PC-3 (cell line): ENCODE data around the gene ITGB1.

Experiments used
- EZH2phosphoT487 ChIP-seq: fragments of 300-600 bp; sonication (generic); IDR thresholded peaks from 2 replicates; pipeline ENCODE4 v1.6.1; 2018; ENCODE audit warnings: mild to moderate bottlenecking, antibody characterized with exemption, low read length, borderline replicate concordance
- TF ChIP-seq, protein P1 (sequence below): fragments of 300-600 bp; sonication (generic); conservative IDR thresholded peaks from 2 replicates; pipeline ENCODE4 v1.5.1; 2017; ENCODE audit warnings: antibody characterized with exemption, low read depth, mild to moderate bottlenecking, low read length

DNA sequence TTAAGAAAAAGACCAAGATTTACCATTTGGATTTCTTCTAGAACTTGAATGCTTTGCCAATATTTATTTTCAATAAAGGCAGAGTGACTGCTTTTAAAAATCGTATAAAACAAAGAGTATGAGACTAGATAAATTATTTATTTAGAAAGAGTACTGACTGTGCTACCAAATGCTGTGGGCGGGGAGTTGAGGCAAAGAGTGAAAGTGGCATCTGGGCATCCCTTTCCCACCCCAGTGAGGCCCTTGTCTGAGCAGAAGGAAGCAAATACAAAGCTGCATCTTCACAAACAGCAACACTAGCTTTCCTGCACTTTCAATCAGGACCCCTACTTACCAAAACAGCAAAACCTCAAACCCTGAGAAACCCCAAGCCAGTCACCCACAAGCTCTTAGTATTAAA is 34.9 kb downstream of the ITGB1 start:
- TF ChIP-seq, protein P1, sequence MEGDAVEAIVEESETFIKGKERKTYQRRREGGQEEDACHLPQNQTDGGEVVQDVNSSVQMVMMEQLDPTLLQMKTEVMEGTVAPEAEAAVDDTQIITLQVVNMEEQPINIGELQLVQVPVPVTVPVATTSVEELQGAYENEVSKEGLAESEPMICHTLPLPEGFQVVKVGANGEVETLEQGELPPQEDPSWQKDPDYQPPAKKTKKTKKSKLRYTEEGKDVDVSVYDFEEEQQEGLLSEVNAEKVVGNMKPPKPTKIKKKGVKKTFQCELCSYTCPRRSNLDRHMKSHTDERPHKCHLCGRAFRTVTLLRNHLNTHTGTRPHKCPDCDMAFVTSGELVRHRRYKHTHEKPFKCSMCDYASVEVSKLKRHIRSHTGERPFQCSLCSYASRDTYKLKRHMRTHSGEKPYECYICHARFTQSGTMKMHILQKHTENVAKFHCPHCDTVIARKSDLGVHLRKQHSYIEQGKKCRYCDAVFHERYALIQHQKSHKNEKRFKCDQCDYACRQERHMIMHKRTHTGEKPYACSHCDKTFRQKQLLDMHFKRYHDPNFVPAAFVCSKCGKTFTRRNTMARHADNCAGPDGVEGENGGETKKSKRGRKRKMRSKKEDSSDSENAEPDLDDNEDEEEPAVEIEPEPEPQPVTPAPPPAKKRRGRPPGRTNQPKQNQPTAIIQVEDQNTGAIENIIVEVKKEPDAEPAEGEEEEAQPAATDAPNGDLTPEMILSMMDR: no peak
- no peak for TF ChIP-seq EZH2phosphoT487
